HG02938 (cell line): Measurements from ENCODE around the gene TES.

Experiments
- ATAC-seq: cut with Tn5 transposase; IDR thresholded peaks from one replicate; pipeline ENCODE4 v1.9.1; 2021; ENCODE audit warnings: mild to moderate bottlenecking, moderate library complexity; ENCODE audit not compliant: unreplicated experiment

Gene TES

GRCh38 chr7:116193329-116194087 lies 16.8 kb upstream of the TES start:
- no peak for ATAC-seq

GRCh38 chr7:116194115-116194514 lies 16.2 kb upstream of the TES start:
- no peak for ATAC-seq

GRCh38 chr7:116195451-116195850 lies 14.9 kb upstream of the TES start:
- no peak for ATAC-seq

GRCh38 chr7:116196947-116197346 lies 13.4 kb upstream of the TES start:
- no peak for ATAC-seq

GRCh38 chr7:116197360-116197759 lies 13.0 kb upstream of the TES start:
- no peak for ATAC-seq

GRCh38 chr7:116198748-116199410 lies 11.5 kb upstream of the TES start:
- ATAC-seq: no peak

GRCh38 chr7:116200963-116201362 lies 9.4 kb upstream of the TES start:
- ATAC-seq: no peak

GRCh38 chr7:116206141-116206540 lies 4.2 kb upstream of the TES start:
- ATAC-seq: no peak

GRCh38 chr7:116208919-116209318 lies 1.4 kb upstream of the TES start:
- ATAC-seq: no peak

GRCh38 chr7:116209561-116210070 lies 723 bp upstream of the TES start:
- ATAC-seq: no peak

- peak; percentile 81 for ATAC-seq
Measured at GRCh38 chr7:116211006-116211912, 920 bp downstream of the TES start.

- no peak for ATAC-seq
Measured at GRCh38 chr7:116211913-116212596, 1.7 kb downstream of the TES start.

GRCh38 chr7:116212869-116213268 lies 2.5 kb downstream of the TES start:
- ATAC-seq: no peak

- ATAC-seq: no peak
Measured at GRCh38 chr7:116213361-116214130, 3.2 kb downstream of the TES start.

- ATAC-seq: no peak
Measured at GRCh38 chr7:116214921-116215320, 4.6 kb downstream of the TES start.

GRCh38 chr7:116215551-116215950 lies 5.2 kb downstream of the TES start:
- ATAC-seq: no peak

GRCh38 chr7:116216956-116217571 lies 6.7 kb downstream of the TES start:
- ATAC-seq: no peak

GRCh38 chr7:116218051-116218645 lies 7.8 kb downstream of the TES start:
- ATAC-seq: no peak

GRCh38 chr7:116218747-116219146 lies 8.4 kb downstream of the TES start:
- ATAC-seq: no peak
